HepG2 (cell line): ENCODE results near the gene GPATCH4. TPM values are rescaled to one million over a fixed set of nuclear protein-coding genes. Genes with fewer than 3 reads are reported as not detected.

Experiments
- ATAC-seq: fragments of 200-7000 bp; cut with Tn5 transposase; 3 replicates; pipeline ENCODE4 v1.9.1; 2020; ENCODE audit warnings: mild to moderate bottlenecking, moderate library complexity
- BruUV-seq: library from RNA; stranded (reverse); fragments of 400-500 nt; replicated peaks from 2 replicates; lab custom pipeline; 2021; lab: Mats Ljungman, UMichigan
- CTCF ChIA-PET: fragments of 300-600 bp; formaldehyde crosslinking; extraction: SDS; loops from one replicate; lab custom pipeline; 2021; ENCODE audit warnings: low total read pairs, inconsistent platforms, low intra/inter-chr PET ratio; lab: Yijun Ruan, JAX
- POLR2A ChIA-PET: fragments of 350-600 bp; sonication (Branson Sonifier 250); formaldehyde crosslinking; loops from one replicate; lab custom pipeline; 2020; ENCODE audit warnings: antibody characterized with exemption, inconsistent platforms; lab: Yijun Ruan, JAX
- DNase-seq: peaks from one replicate; pipeline ENCODE4 v3.0.0-alpha.2; 2015; ENCODE audit warnings: low spot score
- FAIRE-seq: peaks from 3 replicates; lab custom pipeline; 2011; peaks lifted over from hg19 to GRCh38; lab: Jason Lieb, UNC
- H2AFZ ChIP-seq: one replicate; pipeline ENCODE4 v1.6.1; 2011; ENCODE audit warnings: low read length, inconsistent platforms
- H3K27ac ChIP-seq: fragments of 300-600 bp; 3 replicates; pipeline ENCODE4 v1.8.0; 2011; ENCODE audit warnings: mixed run types, mild to moderate bottlenecking, mixed read lengths, low read length, inconsistent platforms; ENCODE audit not compliant: insufficient read depth; ENCODE audit errors: extremely low read length
- H3K27me3 ChIP-seq, 2 experiments: fragments of 200-600 bp in 1 of 2; 2 replicates in 1 of 2; 3 replicates in 1 of 2; pipeline versions ENCODE4 v1.6.0 to v1.8.0; 2011; ENCODE audit warnings: low read length in 2 of 2, mild to moderate bottlenecking in 2 of 2, moderate library complexity in 2 of 2, inconsistent platforms in 1 of 2; ENCODE audit not compliant: insufficient read depth in 2 of 2, control insufficient read depth in 1 of 2
- H3K36me3 ChIP-seq, 2 experiments: fragments of 200-600 bp in 1 of 2; replicated peaks in 1 of 2; 2 replicates in 1 of 2; 3 replicates in 1 of 2; pipeline versions ENCODE4 v1.5.1 to v1.8.0; 2011; ENCODE audit warnings: low read length in 2 of 2, inconsistent platforms in 1 of 2; ENCODE audit not compliant: insufficient read depth in 2 of 2, control insufficient read depth in 1 of 2
- H3K4me1 ChIP-seq: 2 replicates; pipeline ENCODE4 v1.5.1; 2012; ENCODE audit warnings: low read length, inconsistent platforms; ENCODE audit not compliant: insufficient read depth
- H3K4me2 ChIP-seq: 2 replicates; pipeline ENCODE4 v1.6.0; 2011; ENCODE audit warnings: low read depth, low read length, inconsistent platforms
- H3K4me3 ChIP-seq, 3 experiments: fragments of 200-600 bp in 1 of 3; sonication (generic), shearing (Covaris generic) in 1 of 3; replicated peaks in 1 of 3; 2 replicates each; pipeline ENCODE4 v1.5.1; 2011 to 2016; ENCODE audit warnings: low read length in 3 of 3, inconsistent platforms in 2 of 3, low read depth in 2 of 3, mild to moderate bottlenecking in 2 of 3, control low read depth in 1 of 3, mixed read lengths in 1 of 3; ENCODE audit not compliant: insufficient read depth in 1 of 3
- H3K79me2 ChIP-seq: one replicate; pipeline ENCODE4 v1.6.1; 2011; ENCODE audit warnings: low read length, inconsistent platforms; ENCODE audit not compliant: insufficient read depth
- H3K9ac ChIP-seq: 2 replicates; pipeline ENCODE4 v1.6.0; 2011; ENCODE audit warnings: mild to moderate bottlenecking, low read depth, low read length, inconsistent platforms; ENCODE audit not compliant: insufficient read depth
- H3K9me3 ChIP-seq: 2 replicates; pipeline ENCODE4 v1.5.1; 2012; ENCODE audit warnings: mild to moderate bottlenecking, low read length
- H4K20me1 ChIP-seq: 2 replicates; pipeline ENCODE4 v1.6.0; 2011; ENCODE audit warnings: inconsistent platforms, mild to moderate bottlenecking, low read length, moderate library complexity; ENCODE audit not compliant: insufficient read depth
- AGO2 ChIP-seq: fragments of 200-400 bp; formaldehyde crosslinking; optimal IDR thresholded peaks from 2 replicates; pipeline ENCODE3; 2017; ENCODE audit warnings: mild to moderate bottlenecking, low read depth, low read length, moderate library complexity
- AHR ChIP-seq: IDR thresholded peaks from 2 replicates; pipeline ENCODE4 v1.6.1; 2018; ENCODE audit warnings: missing genetic modification reagents, missing compliant biosample characterization
- HMGA1 ChIP-seq: sonication (generic); formaldehyde crosslinking; conservative IDR thresholded peaks from 2 replicates; pipeline ENCODE4 v1.4.0; 2020; ENCODE audit warnings: missing genetic modification reagents
- HNF4G ChIP-seq, 2 experiments: sonication (generic) in 1 of 2; formaldehyde crosslinking in 1 of 2; IDR thresholded peaks; 2 replicates each; pipeline versions ENCODE4 v1.4.0 to v1.6.1; 2011 to 2020; ENCODE audit warnings: borderline replicate concordance in 2 of 2, low read depth in 2 of 2, mild to moderate bottlenecking in 2 of 2, low read length in 1 of 2, missing genetic modification reagents in 1 of 2, moderate library complexity in 1 of 2
- KDM5B ChIP-seq: sonication (generic); formaldehyde crosslinking; IDR thresholded peaks from 2 replicates; pipeline ENCODE4 v1.4.0; 2020; ENCODE audit warnings: missing genetic modification reagents, mild to moderate bottlenecking, borderline replicate concordance
- MXD3 ChIP-seq: IDR thresholded peaks from 2 replicates; pipeline ENCODE4 v1.6.1; 2016; ENCODE audit warnings: mild to moderate bottlenecking, missing biosample characterization, missing genetic modification reagents
- ONECUT2 ChIP-seq: sonication (generic); formaldehyde crosslinking; IDR thresholded peaks from 2 replicates; pipeline ENCODE4 v1.4.0; 2020; ENCODE audit warnings: missing genetic modification reagents
- REL ChIP-seq: sonication (generic); formaldehyde crosslinking; conservative IDR thresholded peaks from 2 replicates; pipeline ENCODE4 v1.8.0; 2022; ENCODE audit warnings: mild to moderate bottlenecking, missing genetic modification reagents, moderate library complexity
- SOX5 ChIP-seq: IDR thresholded peaks from 2 replicates; pipeline ENCODE4 v1.6.1; 2016; ENCODE audit warnings: borderline replicate concordance
- SRY ChIP-seq: sonication (generic); formaldehyde crosslinking; IDR thresholded peaks from 2 replicates; pipeline ENCODE4 v1.8.0; 2022; ENCODE audit warnings: mild to moderate bottlenecking, missing genetic modification reagents
- ZBTB49 ChIP-seq: sonication (generic); formaldehyde crosslinking; IDR thresholded peaks from 2 replicates; pipeline ENCODE4 v1.4.0; 2020; ENCODE audit warnings: missing genetic modification reagents, borderline replicate concordance
- ZFX ChIP-seq: sonication (generic); formaldehyde crosslinking; IDR thresholded peaks from 2 replicates; pipeline ENCODE4 v1.4.0; 2020; ENCODE audit warnings: mild to moderate bottlenecking, low read depth, missing genetic modification reagents, moderate library complexity
- ZNF17 ChIP-seq: sonication (generic); formaldehyde crosslinking; IDR thresholded peaks from 2 replicates; pipeline ENCODE4 v1.5.0; 2020; ENCODE audit warnings: mild to moderate bottlenecking, missing genetic modification reagents
- ZNF614 ChIP-seq: IDR thresholded peaks from 2 replicates; pipeline ENCODE4 v1.6.1; 2018; ENCODE audit warnings: missing biosample characterization, missing genetic modification reagents, inconsistent platforms, borderline replicate concordance
- ZNF616 ChIP-seq: sonication (generic); formaldehyde crosslinking; IDR thresholded peaks from 2 replicates; pipeline ENCODE4 v1.5.0; 2020; ENCODE audit warnings: low read depth, mild to moderate bottlenecking, missing genetic modification reagents
- ZNF691 ChIP-seq: sonication (generic); formaldehyde crosslinking; IDR thresholded peaks from 2 replicates; pipeline ENCODE4 v1.4.0; 2020; ENCODE audit warnings: missing genetic modification reagents, low read depth, mild to moderate bottlenecking, borderline replicate concordance
- ZNF761 ChIP-seq: sonication (generic); formaldehyde crosslinking; conservative IDR thresholded peaks from 2 replicates; pipeline ENCODE4 v1.4.0; 2020; ENCODE audit warnings: mild to moderate bottlenecking, missing genetic modification reagents
- whole genome bisulfite sequencing: methylation state at CpG from one replicate; pipeline ENCODE4 v1.1.6; 2017; ENCODE audit warnings: low lambda C conversion rate; 5-methylcytosine and 5-hydroxymethylcytosine counted together
- in situ Hi-C: cut with HindIII; loops from 2 replicates; pipeline ENCODE4 v1.10.0; 2017; ENCODE audit warnings: low pct_unique_long_range_greater_than_20kb; ENCODE audit not compliant: extremely low pct_ligation_motif_present
- intact Hi-C: fragments of 100-400 bp; cut with micrococcal nuclease; formaldehyde crosslinking; loops from one replicate; pipeline ENCODE4 v1.10.0; 2022; ENCODE audit not compliant: unreplicated experiment
- polyA plus RNA-seq, 8 experiments: library from polyadenylated mRNA; depleted of rRNA in 3 of 8; stranded (reverse) in 7 of 8; unstranded in 1 of 8; fragments of >200 nt; fragmentation: Illumina TruSeq in 4 of 8; extraction: Trizol in 4 of 8; gene quantifications; 2 replicates each; pipeline versions ENCODE4 v1.2.1 to v1.2.3, GENCODE V29; 2011 to 2016; ENCODE audit warnings: low read depth in 4 of 8, missing spikeins in 1 of 8, mixed read lengths in 1 of 8; ENCODE audit not compliant: insufficient read depth in 1 of 8
- total RNA-seq, 5 experiments: library from RNA; depleted of rRNA; stranded (reverse); fragments of >200 nt; fragmentation: Illumina TruSeq; extraction: Trizol; gene quantifications; 2 replicates each; pipeline ENCODE4 v1.2.3, GENCODE V29; 2016; ENCODE audit warnings: low read depth in 1 of 5

Gene GPATCH4
- total and polyA plus RNA-seq, 2 of the 13 experiments (the other 11 are each of a cell fraction or from before 2014, with no cell fraction given) = 19.2 to 37.9 TPM

GRCh38 chr1:156592158-156592909 lies 8.9 kb downstream of the GPATCH4 start (continued):
- TF ChIP-seq HNF4G (IDR thresholded peaks at IDR 0.05; ENCODE audit: borderline replicate concordance, low read depth, low read length) (no peak), HNF4G (CRISPR knock-in tag; IDR thresholded peaks at IDR 0.05; ENCODE audit: borderline replicate concordance, low read depth) (no peak), AGO2 (peak; percentile 80), REL (CRISPR knock-in tag) (no peak), SRY (CRISPR knock-in tag) (peak; percentile 26; the same call in 1 of the 2 replicates)

- Histone ChIP-seq H3K79me2 (peaks cover 3% of the 10 kb centered on the region), H3K27ac (peak within 1 kb of the TSS; percentile 68), H3K36me3 (peaks cover 1 to 26% of the 10 kb centered on the region in 2 experiments), H3K9me3 (no peaks in the 10 kb centered on the region), H3K9ac (peak within 1 kb of the TSS; percentile 87), H3K4me3 (peak within 1 kb of the TSS; percentile 73 to 86 (median 81)), H2AFZ (peak within 1 kb of the TSS; percentile 78), H3K4me2 (peak within 1 kb of the TSS; percentile 92), H4K20me1 (no peaks in the 10 kb centered on the region), H3K27me3 (no peaks in the 10 kb centered on the region), H3K4me1 (peaks cover 21% of the 10 kb centered on the region)
- in situ Hi-C loops (no loop called here), intact Hi-C loops (no loop called here)
- ChIA-PET CTCF (no interaction called here), POLR2A (interaction anchor here (1.0 to 2.3 kb wide), 9 partner anchors 9 to 134 kb away, joined by 3 to 36 read pairs (median 7); partner anchors contain the start of genes GPATCH4 and MEF2D)
- ATAC-seq (peak; percentile 94), FAIRE-seq (peak; percentile 46), DNase-seq (peak; percentile 36)
- WGBS = 0% methylated on average over 5 of the region's 60 CpGs
- no TSS peak for BruUV-seq
- TF ChIP-seq ZNF691 (CRISPR knock-in tag) (peak; percentile 87; the same call in 1 of the 2 replicates), HMGA1 (CRISPR knock-in tag) (no peak), MXD3 (CRISPR knock-in tag) (peak; percentile 44; the same call in 1 of the 2 replicates), ZNF616 (CRISPR knock-in tag) (peak; percentile 54; the same call in 1 of the 2 replicates), ZNF17 (CRISPR knock-in tag) (no peak), ONECUT2 (CRISPR knock-in tag) (no peak), AHR (CRISPR knock-in tag) (0 out of 2 replicates have a peak, but pooled peaks have one; percentile 28), ZFX (CRISPR knock-in tag) (peak; percentile 89), ZNF614 (CRISPR knock-in tag) (no peak), KDM5B (CRISPR knock-in tag) (peak; percentile 70; the same call in 1 of the 2 replicates), ZBTB49 (CRISPR knock-in tag) (no peak), ZNF761 (CRISPR knock-in tag) (peak; percentile 57; the same call in 1 of the 2 replicates), SOX5 (CRISPR knock-in tag) (peak; percentile 6; the same call in 1 of the 2 replicates)
These were observed 9.7 kb downstream of the GPATCH4 start, which contains the start of gene NAXE for GRCh38 chr1:156591432-156592157. NAXE (plus strand) TSS chr1:156591776; CDS start chr1:156591805, 29 bp downstream.
